KMS-11 (cell line): Measurements from ENCODE around the gene PLEKHA8.
A peak's percentile ranks its signal among the peaks of the same experiment; 100 is the strongest.

Source experiments
- H2AFZ ChIP-seq: fragments of 200-600 bp; sonication (generic); 2 replicates; pipeline ENCODE4 v1.6.1; 2016; ENCODE audit warnings: antibody characterized with exemption, mixed run types, low read depth
- H3K27ac ChIP-seq: fragments of 200-600 bp; sonication (generic); 2 replicates; pipeline ENCODE4 v1.6.1; 2016; ENCODE audit warnings: mild to moderate bottlenecking, mixed run types
- H3K27me3 ChIP-seq: fragments of 200-600 bp; sonication (generic); 2 replicates; pipeline ENCODE4 v1.6.1; 2017; ENCODE audit warnings: mild to moderate bottlenecking, low read depth, mixed run types, moderate library complexity; ENCODE audit not compliant: insufficient read depth
- H3K36me3 ChIP-seq: fragments of 200-600 bp; sonication (generic); 2 replicates; pipeline ENCODE4 v1.6.1; 2017; ENCODE audit warnings: mild to moderate bottlenecking, mixed run types; ENCODE audit not compliant: insufficient read depth
- H3K4me1 ChIP-seq: fragments of 200-600 bp; sonication (generic); 2 replicates; pipeline ENCODE4 v1.6.1; 2016; ENCODE audit warnings: mild to moderate bottlenecking, low read depth, mixed run types; ENCODE audit not compliant: poor library complexity, severe bottlenecking
- H3K4me2 ChIP-seq: fragments of 200-600 bp; sonication (generic); 2 replicates; pipeline ENCODE4 v1.7.0; 2016; ENCODE audit warnings: mild to moderate bottlenecking, mixed run types
- H3K4me3 ChIP-seq: fragments of 200-600 bp; sonication (generic); IDR thresholded peaks from 2 replicates; pipeline ENCODE4 v1.6.1; 2017; ENCODE audit warnings: low read depth, low read length, mixed read lengths; ENCODE audit not compliant: insufficient read depth
- H3K79me2 ChIP-seq: fragments of 200-600 bp; sonication (generic); 2 replicates; pipeline ENCODE4 v1.6.1; 2016; ENCODE audit warnings: low read depth, mixed run types; ENCODE audit not compliant: insufficient read depth
- H3K9ac ChIP-seq: fragments of 200-600 bp; sonication (generic); 2 replicates; pipeline ENCODE4 v1.6.1; 2016; ENCODE audit warnings: mild to moderate bottlenecking, mixed run types
- H4K20me1 ChIP-seq: fragments of 200-600 bp; sonication (generic); 2 replicates; pipeline ENCODE4 v1.6.1; 2016; ENCODE audit warnings: mild to moderate bottlenecking, mixed run types; ENCODE audit not compliant: insufficient read depth
- CTCF ChIP-seq: fragments of 200-600 bp; sonication (generic); conservative IDR thresholded peaks from 2 replicates; pipeline ENCODE4 v1.6.1; 2017; ENCODE audit warnings: low read depth, mild to moderate bottlenecking, antibody characterized with exemption, low read length, moderate library complexity, mixed read lengths

PLEKHA8 gene

GRCh38 chr7:30116771-30117170, 88.6 kb downstream of the PLEKHA8 start:
- Histone ChIP-seq H3K27me3 (no peaks in the 10 kb centered on the region), H3K27ac (no peak overlapping the region), H3K79me2 (no peaks in the 10 kb centered on the region), H3K4me3 (no peak overlapping the region), H3K4me2 (no peak overlapping the region), H2AFZ (no peak overlapping the region), H3K4me1 (no peaks in the 10 kb centered on the region), H4K20me1 (no peaks in the 10 kb centered on the region), H3K9ac (no peak overlapping the region), H3K36me3 (no peaks in the 10 kb centered on the region)
- TF ChIP-seq CTCF: no peak

- Histone ChIP-seq H3K4me3 (no peak overlapping the region), H3K4me1 (no peaks in the 10 kb centered on the region), H3K27me3 (no peaks in the 10 kb centered on the region), H3K27ac (no peak overlapping the region), H2AFZ (no peak overlapping the region), H3K36me3 (no peaks in the 10 kb centered on the region), H4K20me1 (no peaks in the 10 kb centered on the region), H3K4me2 (no peak overlapping the region), H3K9ac (no peak overlapping the region), H3K79me2 (no peaks in the 10 kb centered on the region)
- TF ChIP-seq CTCF: no peak
These were observed 89.7 kb downstream of the PLEKHA8 start for GRCh38 chr7:30117896-30118295.

GRCh38 chr7:30119890-30120577, 91.8 kb downstream of the PLEKHA8 start:
- H3K36me3 ChIP-seq: no peaks in the 10 kb centered on the region
- no peak overlapping the region for H2AFZ ChIP-seq
- no peak overlapping the region for H3K4me2 ChIP-seq
- no peak overlapping the region for H3K27ac ChIP-seq
- H3K27me3 ChIP-seq: no peaks in the 10 kb centered on the region
- H3K4me1 ChIP-seq: no peaks in the 10 kb centered on the region
- H4K20me1 ChIP-seq: no peaks in the 10 kb centered on the region
- TF ChIP-seq CTCF: no peak
- no peak overlapping the region for H3K9ac ChIP-seq
- H3K79me2 ChIP-seq: no peaks in the 10 kb centered on the region
- no peak overlapping the region for H3K4me3 ChIP-seq

GRCh38 chr7:30133736-30134610, 105.8 kb downstream of the PLEKHA8 start:
- Histone ChIP-seq H3K4me1 (peaks cover 6% of the 10 kb centered on the region), H3K79me2 (0 out of 2 replicates have a peak, but pooled peaks cover 12% of the 10 kb centered on the region), H3K9ac (peak overlapping the region; percentile 45), H3K36me3 (no peaks in the 10 kb centered on the region), H3K27me3 (no peaks in the 10 kb centered on the region), H3K27ac (no peak overlapping the region; the same call in 1 of the 2 replicates), H3K4me3 (no peak overlapping the region), H3K4me2 (peak overlapping the region; percentile 83), H4K20me1 (no peaks in the 10 kb centered on the region), H2AFZ (peak overlapping the region; percentile 75)
- no peak for TF ChIP-seq CTCF
